ENCODE measurements around the gene NR2C2.

DNA sequence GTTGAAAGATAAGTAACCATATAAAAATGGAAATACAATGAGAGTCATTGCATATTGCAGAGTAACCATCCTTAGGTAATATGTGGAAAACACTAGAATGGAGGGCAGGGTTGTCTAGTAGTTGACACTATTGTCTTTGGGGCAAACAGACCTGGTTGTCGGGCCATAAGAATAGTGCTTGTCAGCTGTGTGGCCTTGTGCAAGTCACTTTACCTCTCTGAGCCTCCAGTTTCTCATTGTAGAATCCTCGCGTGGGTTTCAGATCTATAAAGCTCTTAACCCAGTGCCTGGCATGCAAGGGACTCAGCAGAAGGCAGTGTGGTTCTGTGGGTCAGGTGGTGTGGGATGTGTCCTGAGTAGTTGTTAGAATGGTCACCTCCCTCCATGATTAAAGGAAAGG is 85.7 kb downstream of the NR2C2 start:
- no peak for TF ChIP-seq GATA2 (IDR thresholded peaks at IDR 0.05; ENCODE audit: low read depth, low read length)
- TF ChIP-seq GATA3 (IDR thresholded peaks at IDR 0.05; ENCODE audit: low read depth, low read length), result no peak

All from SH-SY5Y (cell line).